GM12801 (cell line): ENCODE results near the gene COL4A2.

Experiments used
- TF ChIP-seq, protein P1 (sequence below): IDR thresholded peaks from one replicate; pipeline ENCODE4 v1.5.1; 2011; ENCODE audit warnings: control low read depth; ENCODE audit not compliant: insufficient read length; ENCODE audit errors: extremely low read depth

Gene COL4A2

DNA sequence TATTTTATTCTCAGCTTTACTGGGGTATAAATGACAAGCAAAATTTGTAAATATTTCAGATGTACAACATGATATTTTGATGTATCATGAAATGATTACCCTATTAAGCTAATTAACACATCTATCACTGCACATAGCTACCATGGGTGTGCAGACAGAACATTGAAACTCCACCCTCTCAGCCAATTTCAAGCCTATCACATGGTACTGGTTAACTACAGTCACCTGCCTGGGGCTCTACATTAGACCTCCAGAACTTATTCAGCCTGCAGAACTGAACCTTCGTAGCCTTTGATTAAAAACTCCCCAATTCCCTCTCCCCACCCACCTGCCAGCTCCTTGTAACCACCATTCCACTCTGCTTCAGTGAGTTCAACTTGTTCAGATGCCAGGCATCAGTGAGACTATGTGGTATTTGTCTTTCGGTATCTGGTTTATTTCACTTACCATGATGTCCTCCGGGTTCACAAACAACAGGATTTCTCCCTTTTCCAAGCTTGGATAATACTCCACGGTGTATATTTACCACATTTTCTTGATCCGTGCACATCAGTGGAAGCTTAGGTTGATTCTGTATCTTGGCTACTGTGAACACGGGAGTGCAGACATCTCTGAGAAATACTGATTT is 235.2 kb downstream of the COL4A2 start:
- TF ChIP-seq, protein P1, sequence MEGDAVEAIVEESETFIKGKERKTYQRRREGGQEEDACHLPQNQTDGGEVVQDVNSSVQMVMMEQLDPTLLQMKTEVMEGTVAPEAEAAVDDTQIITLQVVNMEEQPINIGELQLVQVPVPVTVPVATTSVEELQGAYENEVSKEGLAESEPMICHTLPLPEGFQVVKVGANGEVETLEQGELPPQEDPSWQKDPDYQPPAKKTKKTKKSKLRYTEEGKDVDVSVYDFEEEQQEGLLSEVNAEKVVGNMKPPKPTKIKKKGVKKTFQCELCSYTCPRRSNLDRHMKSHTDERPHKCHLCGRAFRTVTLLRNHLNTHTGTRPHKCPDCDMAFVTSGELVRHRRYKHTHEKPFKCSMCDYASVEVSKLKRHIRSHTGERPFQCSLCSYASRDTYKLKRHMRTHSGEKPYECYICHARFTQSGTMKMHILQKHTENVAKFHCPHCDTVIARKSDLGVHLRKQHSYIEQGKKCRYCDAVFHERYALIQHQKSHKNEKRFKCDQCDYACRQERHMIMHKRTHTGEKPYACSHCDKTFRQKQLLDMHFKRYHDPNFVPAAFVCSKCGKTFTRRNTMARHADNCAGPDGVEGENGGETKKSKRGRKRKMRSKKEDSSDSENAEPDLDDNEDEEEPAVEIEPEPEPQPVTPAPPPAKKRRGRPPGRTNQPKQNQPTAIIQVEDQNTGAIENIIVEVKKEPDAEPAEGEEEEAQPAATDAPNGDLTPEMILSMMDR, result no peak

DNA sequence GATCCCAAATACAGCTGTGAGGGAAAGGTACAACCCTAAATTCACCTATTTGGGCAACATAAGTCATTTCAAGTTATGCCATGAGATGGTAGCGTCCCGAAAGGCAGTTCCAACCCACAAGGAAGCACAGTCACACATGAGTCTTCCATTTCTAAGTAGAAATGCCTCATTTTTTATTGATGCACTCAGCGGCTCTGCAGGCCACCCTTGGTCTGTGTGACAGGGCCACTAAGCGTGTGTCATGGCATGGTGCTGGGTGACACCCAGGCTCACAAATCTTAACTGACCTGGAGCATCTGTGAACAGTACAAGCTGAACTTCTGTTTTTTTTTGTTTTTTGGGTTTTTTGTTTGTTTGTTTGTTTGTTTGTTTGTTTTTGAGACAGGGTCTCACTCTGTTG is 239.3 kb downstream of the COL4A2 start:
- TF ChIP-seq, protein P1, result no peak

- TF ChIP-seq, protein P1, result no peak
Measured at GRCh38 chr13:110546926-110547325, 239.8 kb downstream of the COL4A2 start.

DNA sequence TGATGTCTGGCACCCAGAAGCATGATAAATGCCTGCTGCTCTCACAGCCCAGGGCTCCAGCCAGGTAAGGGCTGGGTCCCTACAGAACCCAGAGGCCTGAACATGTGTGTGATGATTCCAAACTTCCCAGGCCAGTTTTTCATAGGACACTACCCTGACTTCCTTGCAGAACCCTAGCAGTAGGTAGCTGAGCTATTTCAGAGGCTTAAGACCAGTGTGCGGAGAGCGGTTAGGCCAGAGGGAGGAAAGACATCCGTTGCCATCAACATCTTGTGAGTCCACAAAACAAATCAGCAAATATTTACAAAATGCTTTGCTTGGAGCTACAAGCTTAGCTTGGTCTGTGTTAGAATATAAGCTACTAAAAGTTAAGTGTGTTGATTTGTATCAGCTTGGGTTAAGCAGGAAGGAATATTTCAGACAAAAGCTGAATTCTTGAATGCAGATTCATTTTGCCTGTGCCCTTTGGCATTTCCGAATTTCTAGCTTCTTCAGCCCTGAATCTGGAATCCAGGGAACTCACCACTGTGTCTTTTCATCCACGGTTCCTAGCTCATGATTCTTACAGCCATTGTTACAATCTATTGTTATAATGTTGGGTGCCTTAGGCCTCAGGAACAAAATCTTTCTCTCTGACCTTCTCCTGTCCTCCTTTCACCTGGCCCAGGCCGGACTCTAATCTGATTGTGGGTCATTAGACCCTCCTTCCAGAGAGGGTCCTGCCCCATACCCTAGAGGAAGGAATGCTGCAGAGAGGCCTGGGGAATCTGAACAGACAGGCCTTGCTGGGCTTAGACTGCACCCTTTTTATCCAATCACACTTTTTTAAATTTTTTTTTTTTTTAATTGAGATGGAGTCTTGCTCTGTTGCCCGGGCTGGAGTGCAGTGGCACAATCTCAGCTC is 242.1 kb downstream of the COL4A2 start:
- TF ChIP-seq, protein P1, result no peak

DNA sequence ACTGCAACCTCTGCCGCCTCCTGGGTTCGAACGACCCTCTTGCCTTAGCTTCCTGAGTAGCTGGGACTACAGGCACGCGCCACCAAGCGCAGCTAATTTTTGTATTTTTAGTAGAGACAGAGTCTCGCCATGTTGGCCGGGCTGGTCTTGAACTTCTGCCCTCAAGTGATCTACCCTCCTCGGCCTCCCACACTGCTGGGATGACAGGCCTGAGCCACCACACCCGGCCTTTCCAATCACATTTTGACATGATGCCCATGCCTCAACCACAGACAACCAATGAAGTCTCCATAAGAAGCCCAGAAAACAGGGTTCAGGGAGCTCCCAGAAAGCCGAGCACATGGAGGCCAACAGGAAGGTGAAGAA is 242.7 kb downstream of the COL4A2 start:
- TF ChIP-seq, protein P1, result no peak

DNA sequence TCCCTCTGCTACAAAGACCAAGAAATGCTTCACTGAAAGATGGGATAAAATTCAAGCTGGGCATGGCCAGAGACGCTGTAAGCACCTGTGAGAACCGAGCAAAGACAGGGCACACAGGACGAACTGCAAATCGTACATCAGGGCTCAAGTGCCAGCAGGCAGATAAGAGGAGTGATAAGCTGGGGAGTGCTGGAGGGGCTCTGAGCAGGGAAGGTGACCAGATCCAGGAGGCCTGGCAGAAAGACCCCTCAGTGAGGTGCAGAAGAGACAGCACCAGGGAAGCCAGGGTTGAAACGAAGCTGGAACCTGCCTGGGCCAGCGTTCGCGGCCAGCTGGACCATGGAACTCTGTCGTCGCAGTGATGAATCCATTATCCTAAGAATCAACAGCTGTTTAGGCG is 244.2 kb downstream of the COL4A2 start:
- TF ChIP-seq, protein P1, result no peak

- TF ChIP-seq, protein P1, result no peak
Measured at GRCh38 chr13:110552767-110553166, 245.7 kb downstream of the COL4A2 start.
